Neuronal stem cell (in vitro differentiated cells): ENCODE data around the gene CES3.
"Not testable (repeated sequence)": the region's sequence is repeated elsewhere in the genome, so short reads cannot be mapped to it uniquely, and the experiment has no call there.

Experiments used
- DNase-seq: peaks from one replicate; pipeline ENCODE4 v3.0.0-alpha.2; 2013; ENCODE audit warnings: low spot score
- H2AFZ ChIP-seq: one replicate; pipeline ENCODE4 v1.6.1; 2013; ENCODE audit warnings: mild to moderate bottlenecking, low read length, inconsistent platforms
- H2AK5ac ChIP-seq: 2 replicates; pipeline ENCODE4 v1.6.1; 2013; ENCODE audit warnings: low read depth, mild to moderate bottlenecking, inconsistent platforms, low read length, moderate library complexity, mixed read lengths
- H2BK120ac ChIP-seq: 2 replicates; pipeline ENCODE4 v1.6.1; 2013; ENCODE audit warnings: low read depth, mild to moderate bottlenecking, inconsistent platforms, low read length, moderate library complexity, mixed read lengths
- H2BK12ac ChIP-seq: one replicate; pipeline ENCODE4 v1.6.1; 2013; ENCODE audit warnings: low read length, inconsistent platforms
- H2BK15ac ChIP-seq: 2 replicates; pipeline ENCODE4 v1.6.1; 2013; ENCODE audit warnings: mild to moderate bottlenecking, low read length, inconsistent platforms, mixed read lengths
- H2BK5ac ChIP-seq: one replicate; pipeline ENCODE4 v1.6.1; 2013; ENCODE audit warnings: inconsistent platforms, mild to moderate bottlenecking, low read length, moderate library complexity
- H3K14ac ChIP-seq: one replicate; pipeline ENCODE4 v1.6.1; 2013; ENCODE audit warnings: low read length, inconsistent platforms
- H3K18ac ChIP-seq: 2 replicates; pipeline ENCODE4 v1.6.1; 2013; ENCODE audit warnings: low read length, inconsistent platforms
- H3K23ac ChIP-seq: 2 replicates; pipeline ENCODE4 v1.6.1; 2013; ENCODE audit warnings: low read depth, mild to moderate bottlenecking, mixed read lengths, low read length, inconsistent platforms; ENCODE audit not compliant: poor library complexity
- H3K27ac ChIP-seq: replicated peaks from 3 replicates; pipeline ENCODE4 v1.5.1; 2013; ENCODE audit warnings: low read length, inconsistent platforms
- H3K27me3 ChIP-seq, 3 experiments: 2 replicates each; pipeline ENCODE4 v1.6.1; 2013; ENCODE audit warnings: low read length in 3 of 3, mild to moderate bottlenecking in 2 of 3, inconsistent platforms in 1 of 3, low read depth in 1 of 3, mixed read lengths in 1 of 3, moderate library complexity in 1 of 3; ENCODE audit not compliant: control insufficient read depth in 3 of 3, insufficient read depth in 3 of 3
- H3K36me3 ChIP-seq, 2 donors: replicated peaks in 1 of 2; 2 replicates each; pipeline ENCODE4 v1.6.1; 2013; ENCODE audit warnings: low read length in 2 of 2; ENCODE audit not compliant: control insufficient read depth in 2 of 2, insufficient read depth in 2 of 2
- H3K4ac ChIP-seq: 2 replicates; pipeline ENCODE4 v1.6.1; 2013; ENCODE audit warnings: inconsistent platforms, mild to moderate bottlenecking, low read length, moderate library complexity
- H3K4me1 ChIP-seq, 2 donors: 1 replicate in 1 of 2; 2 replicates in 1 of 2; pipeline ENCODE4 v1.6.1; 2013; ENCODE audit warnings: low read length in 2 of 2, low read depth in 1 of 2; ENCODE audit not compliant: control insufficient read depth in 2 of 2, insufficient read depth in 1 of 2
- H3K4me2 ChIP-seq: one replicate; pipeline ENCODE4 v1.6.1; 2013; ENCODE audit warnings: mild to moderate bottlenecking, low read length, inconsistent platforms; ENCODE audit not compliant: insufficient read depth, poor library complexity, severe bottlenecking
- H3K4me3 ChIP-seq, 2 donors: 2 replicates each; pipeline ENCODE4 v1.5.1; 2013; ENCODE audit warnings: low read length in 2 of 2, mild to moderate bottlenecking in 2 of 2, inconsistent platforms in 1 of 2, moderate library complexity in 1 of 2
- H3K79me1 ChIP-seq: one replicate; pipeline ENCODE4 v1.6.1; 2013; ENCODE audit warnings: low read depth, mild to moderate bottlenecking, inconsistent platforms, low read length, moderate library complexity
- H3K9ac ChIP-seq: one replicate; pipeline ENCODE4 v1.6.1; 2013; ENCODE audit warnings: mild to moderate bottlenecking, low read depth, low read length, inconsistent platforms; ENCODE audit not compliant: poor library complexity
- H3K9me3 ChIP-seq, 2 donors: replicated peaks in 1 of 2; 2 replicates each; pipeline versions ENCODE3 to v1.6.1; 2013; ENCODE audit warnings: low read length in 2 of 2, mild to moderate bottlenecking in 2 of 2, inconsistent platforms in 1 of 2, low read depth in 1 of 2, mixed read lengths in 1 of 2, moderate library complexity in 1 of 2; ENCODE audit not compliant: control insufficient read depth in 2 of 2, insufficient read depth in 1 of 2
- H4K8ac ChIP-seq: one replicate; pipeline ENCODE4 v1.6.1; 2013; ENCODE audit warnings: low read depth, mild to moderate bottlenecking, inconsistent platforms, low read length, moderate library complexity
- H4K91ac ChIP-seq: one replicate; pipeline ENCODE4 v1.6.1; 2013; ENCODE audit warnings: low read length, low read depth, mild to moderate bottlenecking, inconsistent platforms; ENCODE audit not compliant: poor library complexity
- WGBS, 2 donors: extraction: QIAGEN DNeasy Blood & Tissue Kit; methylation state at CpG; one replicate each; pipeline ENCODE4 v1.1.7; 2013; ENCODE audit warnings: missing lambda C conversion rate in 2 of 2, mixed read lengths in 1 of 2; ENCODE audit not compliant: insufficient read length in 2 of 2, insufficient replicate concordance in 1 of 2; ENCODE audit errors: extremely low coverage in 2 of 2; 5-methylcytosine and 5-hydroxymethylcytosine counted together

Gene CES3

GRCh38 chr16:66943426-66944053 is 17.5 kb upstream of the CES3 start:
- no peak overlapping the region for H2BK15ac ChIP-seq
- WGBS, 2 donors, result no CpG with 5 or more reads among the region's 15 CpGs
- H4K91ac ChIP-seq, result no peak overlapping the region
- peaks cover 0 to 16% (median 0%) of the 10 kb centered on the region in 3 experiments for H3K27me3 ChIP-seq
- no peak for DNase-seq
- no peak overlapping the region for H3K18ac ChIP-seq
- no peak overlapping the region for H3K23ac ChIP-seq
- no peak overlapping the region for H3K4ac ChIP-seq
- peaks cover 1% of the 10 kb centered on the region for H3K79me1 ChIP-seq
- no peak overlapping the region for H3K14ac ChIP-seq
- H2AK5ac ChIP-seq, result no peak overlapping the region
- no peak overlapping the region for H2BK5ac ChIP-seq
- no peak overlapping the region for H4K8ac ChIP-seq
- no peaks in the 10 kb centered on the region for H3K4me1 ChIP-seq
- no peak overlapping the region for H2BK12ac ChIP-seq
- no peak overlapping the region for H3K4me2 ChIP-seq
- no peak overlapping the region for H3K9ac ChIP-seq
- no peak overlapping the region for H3K27ac ChIP-seq
- peaks cover 0 to 2% of the 10 kb centered on the region in 2 donors for H3K9me3 ChIP-seq
- H3K36me3 ChIP-seq, result peaks cover 26 to 56% of the 10 kb centered on the region in 2 donors
- no peak overlapping the region for H2AFZ ChIP-seq
- H3K4me3 ChIP-seq, result no peak overlapping the region
- no peak overlapping the region for H2BK120ac ChIP-seq

GRCh38 chr16:66944054-66944441 is 17.0 kb upstream of the CES3 start:
- H2BK5ac ChIP-seq, result no peak overlapping the region
- no peak overlapping the region for H2AK5ac ChIP-seq
- no peak overlapping the region for H3K4me3 ChIP-seq
- peaks cover 0 to 21% (median under 1%) of the 10 kb centered on the region in 3 experiments for H3K27me3 ChIP-seq
- no peak overlapping the region for H3K4ac ChIP-seq
- no peak overlapping the region for H3K23ac ChIP-seq
- no peak overlapping the region for H4K91ac ChIP-seq
- no CpG with 5 or more reads among the region's 5 CpGs for WGBS, 2 donors
- no peaks in the 10 kb centered on the region for H3K4me1 ChIP-seq
- no peak overlapping the region for H3K4me2 ChIP-seq
- H2BK120ac ChIP-seq, result no peak overlapping the region
- DNase-seq, result no peak
- no peak overlapping the region for H3K9ac ChIP-seq
- H3K27ac ChIP-seq, result no peak overlapping the region
- H3K14ac ChIP-seq, result no peak overlapping the region
- H3K79me1 ChIP-seq, result peaks cover 1% of the 10 kb centered on the region
- peaks cover 26 to 51% of the 10 kb centered on the region in 2 donors for H3K36me3 ChIP-seq
- H2BK12ac ChIP-seq, result no peak overlapping the region
- H2BK15ac ChIP-seq, result no peak overlapping the region
- H3K9me3 ChIP-seq, result peaks cover 0 to 2% of the 10 kb centered on the region in 2 donors
- H2AFZ ChIP-seq, result no peak overlapping the region
- H4K8ac ChIP-seq, result no peak overlapping the region
- no peak overlapping the region for H3K18ac ChIP-seq

GRCh38 chr16:66944971-66945370 is 16.1 kb upstream of the CES3 start:
- no CpG with 5 or more reads among the region's 9 CpGs for WGBS, 2 donors
- H2BK15ac ChIP-seq, result not testable (repeated sequence)

GRCh38 chr16:66945939-66946338 is 15.1 kb upstream of the CES3 start:
- Histone ChIP-seq H3K4me2 (no peak overlapping the region), H2BK5ac (no peak overlapping the region), H2BK12ac (no peak overlapping the region), H3K18ac (no peak overlapping the region), H3K9me3 (peaks cover 0 to 2% of the 10 kb centered on the region in 2 donors), H3K4me1 (no peaks in the 10 kb centered on the region), H3K36me3 (peaks cover 17 to 32% of the 10 kb centered on the region in 2 donors), H3K14ac (no peak overlapping the region), H4K8ac (no peak overlapping the region), H3K27ac (no peak overlapping the region), H3K23ac (no peak overlapping the region), H3K4ac (no peak overlapping the region), H2BK120ac (no peak overlapping the region), H3K27me3 (peaks cover 0 to 29% (median 8%) of the 10 kb centered on the region in 3 experiments), H3K79me1 (no peaks in the 10 kb centered on the region), H4K91ac (no peak overlapping the region), H2AFZ (no peak overlapping the region), H2BK15ac (no peak overlapping the region), H2AK5ac (no peak overlapping the region), H3K4me3 (no peak overlapping the region), H3K9ac (no peak overlapping the region)
- no peak for DNase-seq
- no CpG with 5 or more reads among the region's 4 CpGs for WGBS, 2 donors

More at GRCh38 chr16:66944971-66945370, 16.1 kb upstream of the CES3 start:
- H2BK12ac ChIP-seq, H3K9ac ChIP-seq, H4K91ac ChIP-seq, H3K4me2 ChIP-seq, H2AK5ac ChIP-seq, H2BK120ac ChIP-seq, H2BK5ac ChIP-seq, H3K4me3 ChIP-seq, H3K18ac ChIP-seq, DNase-seq, H3K27ac ChIP-seq, H3K14ac ChIP-seq, H3K23ac ChIP-seq, H3K9me3 ChIP-seq, H4K8ac ChIP-seq, H3K4me1 ChIP-seq, H2AFZ ChIP-seq, H3K4ac ChIP-seq, H3K79me1 ChIP-seq: not testable (repeated sequence)
- H3K36me3 ChIP-seq, result peaks cover 24 to 42% of the 10 kb centered on the region in 2 donors
- H3K27me3 ChIP-seq, result peaks cover 0 to 29% (median 8%) of the 10 kb centered on the region in 3 experiments
